Progenitor cell of endocrine pancreas (in vitro differentiated cells): ENCODE results near the gene CYP17A1. TPM values are rescaled to one million over a fixed set of nuclear protein-coding genes. Genes with fewer than 3 reads are reported as not detected.
"Not testable (repeated sequence)": the region's sequence is repeated elsewhere in the genome, so short reads cannot be mapped to it uniquely, and the experiment has no call there.

Source experiments
- DNase-seq: peaks from one replicate; pipeline ENCODE4 v3.0.0; 2021; ENCODE audit warnings: low spot score; ENCODE audit not compliant: unreplicated experiment
- H3K27ac Mint-ChIP-seq: 2 replicates; pipeline ENCODE4 v1.8.0; 2021; ENCODE audit warnings: mild to moderate bottlenecking, moderate library complexity, mixed read lengths
- H3K27me3 Mint-ChIP-seq: 2 replicates; pipeline ENCODE4 v1.8.0; 2021; ENCODE audit warnings: mixed read lengths
- H3K36me3 Mint-ChIP-seq: 2 replicates; pipeline ENCODE4 v1.8.0; 2022; ENCODE audit warnings: mixed read lengths; ENCODE audit not compliant: insufficient read depth
- H3K4me1 Mint-ChIP-seq: 2 replicates; pipeline ENCODE4 v1.8.0; 2021; ENCODE audit warnings: low read depth, mixed read lengths
- H3K4me3 Mint-ChIP-seq: 2 replicates; pipeline ENCODE4 v1.8.0; 2021; ENCODE audit warnings: low read depth, mild to moderate bottlenecking, moderate library complexity, mixed read lengths
- H3K9me3 Mint-ChIP-seq: 2 replicates; pipeline ENCODE4 v1.8.0; 2021; ENCODE audit warnings: low read depth, mixed read lengths
- total RNA-seq: library from RNA; stranded (reverse); gene quantifications from 2 replicates; pipeline ENCODE4 v1.2.1, GENCODE V29; 2021
- TF ChIP-seq, protein P1 (sequence below): fragments of 200-600 bp; sonication (generic); IDR thresholded peaks from one replicate; pipeline ENCODE4 v1.5.0; 2021; ENCODE audit warnings: antibody characterized with exemption, mild to moderate bottlenecking; ENCODE audit not compliant: unreplicated experiment

The CYP17A1 gene
- total RNA-seq, 1 donor from 2014 or later: not detected

DNA sequence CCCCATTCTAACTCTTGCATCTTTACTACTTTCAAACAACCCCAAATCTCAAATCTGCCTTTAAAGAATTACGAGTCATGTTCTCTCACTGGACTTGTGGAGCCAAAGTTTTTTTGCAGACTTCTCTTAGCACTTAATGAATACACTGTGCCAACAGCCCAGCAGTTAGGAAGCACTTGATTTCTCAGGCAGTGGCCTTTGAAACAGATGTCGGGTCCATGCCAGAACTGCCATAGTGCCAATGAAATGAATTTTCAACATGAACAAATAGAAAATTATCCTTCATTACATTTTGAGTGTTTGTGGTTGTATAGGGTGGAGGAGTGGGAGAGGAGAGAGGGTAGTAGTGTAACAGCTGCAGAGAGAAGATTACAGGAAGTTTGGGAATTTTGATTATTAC, 22.7 kb upstream of the CYP17A1 start:
- Mint-ChIP-seq H3K4me3 (no peak overlapping the region), H3K4me1 (peaks cover 4% of the 10 kb centered on the region), H3K9me3 (no peaks in the 10 kb centered on the region), H3K27me3 (no peaks in the 10 kb centered on the region), H3K27ac (peak overlapping the region; percentile 29), H3K36me3 (peaks cover 5% of the 10 kb centered on the region)
- TF ChIP-seq, protein P1, sequence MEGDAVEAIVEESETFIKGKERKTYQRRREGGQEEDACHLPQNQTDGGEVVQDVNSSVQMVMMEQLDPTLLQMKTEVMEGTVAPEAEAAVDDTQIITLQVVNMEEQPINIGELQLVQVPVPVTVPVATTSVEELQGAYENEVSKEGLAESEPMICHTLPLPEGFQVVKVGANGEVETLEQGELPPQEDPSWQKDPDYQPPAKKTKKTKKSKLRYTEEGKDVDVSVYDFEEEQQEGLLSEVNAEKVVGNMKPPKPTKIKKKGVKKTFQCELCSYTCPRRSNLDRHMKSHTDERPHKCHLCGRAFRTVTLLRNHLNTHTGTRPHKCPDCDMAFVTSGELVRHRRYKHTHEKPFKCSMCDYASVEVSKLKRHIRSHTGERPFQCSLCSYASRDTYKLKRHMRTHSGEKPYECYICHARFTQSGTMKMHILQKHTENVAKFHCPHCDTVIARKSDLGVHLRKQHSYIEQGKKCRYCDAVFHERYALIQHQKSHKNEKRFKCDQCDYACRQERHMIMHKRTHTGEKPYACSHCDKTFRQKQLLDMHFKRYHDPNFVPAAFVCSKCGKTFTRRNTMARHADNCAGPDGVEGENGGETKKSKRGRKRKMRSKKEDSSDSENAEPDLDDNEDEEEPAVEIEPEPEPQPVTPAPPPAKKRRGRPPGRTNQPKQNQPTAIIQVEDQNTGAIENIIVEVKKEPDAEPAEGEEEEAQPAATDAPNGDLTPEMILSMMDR: no peak
- no peak for DNase-seq

DNA sequence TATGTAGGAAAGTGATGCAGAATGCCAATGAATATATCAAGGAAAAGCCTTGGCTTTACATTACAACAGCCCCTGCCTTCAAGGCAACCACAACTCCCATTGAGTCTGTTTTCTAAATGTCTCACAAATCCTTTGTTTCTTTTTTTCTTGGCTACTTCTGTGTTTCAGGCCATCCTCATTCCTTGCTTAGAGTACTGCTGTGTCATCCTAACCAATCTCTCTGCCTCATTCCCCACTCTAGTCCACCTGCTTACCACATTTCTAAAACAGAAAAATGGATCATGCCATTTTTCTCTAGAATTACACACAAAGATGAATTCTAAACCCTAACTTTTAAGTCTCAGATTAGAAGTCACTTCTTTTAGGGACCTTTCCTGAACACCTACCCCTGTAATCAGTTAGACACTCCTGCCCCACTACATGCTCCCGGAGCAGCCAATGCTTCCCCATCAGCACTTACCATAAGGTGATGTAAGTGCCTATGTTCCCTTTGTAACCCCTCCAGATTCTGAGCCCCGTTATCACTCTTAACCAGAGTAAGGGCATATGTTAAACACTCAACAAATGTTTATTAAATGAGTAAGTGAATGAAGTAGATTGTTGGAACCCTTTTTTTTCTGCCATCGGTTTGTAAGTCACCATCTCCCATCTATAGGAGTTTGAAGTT, 19.7 kb upstream of the CYP17A1 start:
- TF ChIP-seq, protein P1: no peak
- peaks cover 1% of the 10 kb centered on the region for H3K36me3 Mint-ChIP-seq
- no peak for DNase-seq
- no peaks in the 10 kb centered on the region for H3K27me3 Mint-ChIP-seq
- no peak overlapping the region for H3K4me3 Mint-ChIP-seq
- no peaks in the 10 kb centered on the region for H3K9me3 Mint-ChIP-seq
- H3K27ac Mint-ChIP-seq: peak overlapping the region; percentile 70
- peaks cover 8% of the 10 kb centered on the region for H3K4me1 Mint-ChIP-seq

DNA sequence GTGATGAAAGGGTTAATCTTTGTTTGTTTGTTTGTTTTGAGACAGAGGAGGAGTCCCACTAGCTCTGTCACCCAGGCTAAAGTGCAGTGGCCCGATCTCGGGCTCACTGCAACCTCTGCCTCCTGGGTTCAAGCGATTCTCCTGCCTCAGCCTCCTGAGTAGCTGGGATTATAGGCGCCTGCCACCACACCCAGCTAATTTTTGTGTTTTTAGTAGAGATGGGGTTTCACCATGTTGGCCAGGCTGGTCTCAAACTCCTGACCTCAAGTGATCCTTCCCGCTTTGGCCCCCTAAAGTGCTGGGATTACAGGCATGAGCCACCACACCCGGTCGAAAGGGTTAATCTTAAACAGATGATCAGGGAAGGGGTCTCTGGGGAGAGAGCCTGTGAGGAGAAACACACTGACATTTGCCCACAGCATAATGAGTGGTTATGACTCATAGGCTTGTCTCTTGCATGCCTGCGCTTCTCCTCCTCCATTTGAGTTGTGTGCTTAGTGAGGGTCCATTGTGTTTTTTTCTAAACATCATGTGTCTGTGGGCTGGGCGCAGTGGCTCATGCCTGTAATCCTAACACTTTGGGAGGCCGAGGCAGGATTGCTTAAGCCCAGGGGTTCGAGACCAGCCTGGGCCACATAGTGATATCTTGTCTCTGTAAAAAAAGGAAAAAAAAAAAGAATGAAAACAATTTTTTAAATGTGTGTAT, 18.7 kb upstream of the CYP17A1 start:
- H3K36me3 Mint-ChIP-seq, H3K4me1 Mint-ChIP-seq, DNase-seq, H3K27ac Mint-ChIP-seq, H3K9me3 Mint-ChIP-seq, H3K27me3 Mint-ChIP-seq: not testable (repeated sequence)
- H3K4me3 Mint-ChIP-seq: peak overlapping the region; percentile 52

DNA sequence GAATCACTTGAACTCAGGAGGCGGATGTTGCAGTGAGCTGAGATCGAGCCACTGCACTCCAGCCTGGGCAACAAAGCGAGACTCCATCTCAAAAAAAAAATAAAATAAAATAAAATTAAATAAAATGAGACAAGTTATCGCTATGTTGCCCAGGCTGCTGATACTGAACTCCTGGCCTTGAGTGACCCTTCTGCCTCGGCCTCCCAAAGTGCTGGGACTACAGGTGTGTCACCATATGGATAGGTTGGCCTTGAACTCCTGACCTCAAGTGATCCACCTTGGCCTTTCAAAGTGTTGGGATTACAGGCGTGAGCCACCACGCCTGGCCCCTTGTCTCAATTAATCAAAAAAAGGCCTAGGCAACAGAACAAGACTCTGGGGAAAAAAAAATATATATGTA, 16.0 kb upstream of the CYP17A1 start:
- not testable (repeated sequence) for H3K9me3 Mint-ChIP-seq, H3K36me3 Mint-ChIP-seq, H3K27me3 Mint-ChIP-seq, H3K4me1 Mint-ChIP-seq, DNase-seq, H3K4me3 Mint-ChIP-seq, H3K27ac Mint-ChIP-seq

DNA sequence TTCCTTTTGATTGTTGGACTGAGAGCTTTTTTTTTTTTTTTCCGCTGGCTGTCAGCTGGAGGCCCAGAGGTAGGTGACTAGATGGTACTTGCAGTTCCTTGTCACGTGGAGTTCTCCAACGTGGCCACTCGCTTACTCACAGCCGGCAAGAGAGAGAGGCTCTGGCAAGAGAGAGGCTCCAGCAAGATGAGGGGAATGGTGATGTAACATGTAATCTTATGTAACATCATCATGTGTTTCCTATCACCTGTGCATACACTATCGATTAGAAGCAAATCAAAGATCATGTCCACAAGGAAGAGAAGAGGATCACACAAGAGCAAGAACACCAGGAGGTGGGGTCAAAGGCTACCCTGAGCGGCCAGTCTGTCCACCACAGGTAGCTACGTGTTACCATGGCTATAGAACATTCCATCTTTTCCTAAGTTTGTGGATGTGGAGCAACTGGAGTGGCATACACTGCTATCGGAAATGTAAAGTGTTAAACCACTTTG, 12.9 kb upstream of the CYP17A1 start:
- no peak for DNase-seq
- Mint-ChIP-seq H3K36me3 (no peaks in the 10 kb centered on the region), H3K27ac (no peak overlapping the region), H3K27me3 (no peaks in the 10 kb centered on the region), H3K4me3 (no peak overlapping the region), H3K4me1 (peaks cover 5% of the 10 kb centered on the region), H3K9me3 (no peaks in the 10 kb centered on the region)
- TF ChIP-seq, protein P1: no peak

DNA sequence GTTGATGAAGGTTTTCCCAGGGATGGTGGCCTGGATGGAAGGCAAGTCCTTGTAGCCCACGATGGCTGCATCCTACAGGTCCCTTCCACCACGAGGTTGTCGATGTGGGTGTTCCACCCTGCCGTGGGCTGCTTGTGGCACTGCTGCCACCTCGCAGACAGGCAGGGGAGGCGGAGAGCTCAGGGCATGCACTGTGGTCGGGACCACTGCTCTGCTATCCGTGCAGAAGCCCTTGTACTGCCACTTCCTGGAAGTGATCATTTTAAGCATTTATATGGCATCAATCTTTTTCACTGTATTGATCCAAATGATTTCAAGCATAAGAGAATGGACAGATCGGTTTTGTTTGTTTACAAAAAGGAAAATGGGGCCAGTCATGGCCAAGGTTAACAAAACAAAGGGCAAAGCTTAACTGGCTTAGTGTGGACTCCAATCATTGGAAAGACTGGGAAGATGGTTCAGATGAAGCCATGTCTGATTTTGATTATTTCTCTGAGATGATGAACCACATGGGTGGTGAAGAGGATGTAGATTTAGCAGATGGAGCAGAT, 8.2 kb upstream of the CYP17A1 start:
- TF ChIP-seq, protein P1: no peak
- no peak for DNase-seq
- Mint-ChIP-seq H3K27ac (no peak overlapping the region), H3K9me3 (peaks cover 10% of the 10 kb centered on the region), H3K27me3 (peaks cover 6% of the 10 kb centered on the region), H3K4me1 (peaks cover 3% of the 10 kb centered on the region), H3K4me3 (no peak overlapping the region), H3K36me3 (peaks cover 5% of the 10 kb centered on the region)

- H3K36me3 Mint-ChIP-seq, H3K4me3 Mint-ChIP-seq, H3K4me1 Mint-ChIP-seq, H3K27me3 Mint-ChIP-seq, H3K27ac Mint-ChIP-seq, DNase-seq: not testable (repeated sequence)
- H3K9me3 Mint-ChIP-seq: peaks cover 17% of the 10 kb centered on the region
Measured at GRCh38 chr10:102844190-102844776, 7.1 kb upstream of the CYP17A1 start.

DNA sequence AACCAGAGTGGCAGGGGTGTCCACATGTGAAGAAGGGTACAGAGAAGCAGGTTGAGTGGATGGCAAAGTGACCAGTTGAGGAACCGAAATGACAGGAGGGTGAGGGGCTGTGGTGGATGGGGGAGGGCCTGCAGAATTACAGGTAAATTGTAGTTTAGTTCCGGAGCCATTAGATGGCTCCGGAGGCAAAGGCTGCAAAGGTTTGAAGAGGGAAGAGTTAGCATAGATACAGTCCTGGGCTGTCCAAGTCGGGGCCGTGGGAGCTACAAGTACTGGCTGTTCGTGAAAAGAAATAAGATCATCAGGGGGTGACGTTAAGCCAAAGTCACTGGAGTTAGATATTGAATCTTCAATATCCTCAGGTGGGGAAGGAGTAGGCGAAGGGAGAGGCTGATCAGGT, 5.9 kb upstream of the CYP17A1 start:
- not testable (repeated sequence) for H3K27ac Mint-ChIP-seq, H3K4me1 Mint-ChIP-seq, H3K4me3 Mint-ChIP-seq, DNase-seq, H3K27me3 Mint-ChIP-seq, H3K36me3 Mint-ChIP-seq
- H3K9me3 Mint-ChIP-seq: peaks cover 26% of the 10 kb centered on the region
